Measurements from ENCODE around the gene GFI1B.

- TF ChIP-seq POLR2AphosphoS5 (IDR thresholded peaks at IDR 0.05; ENCODE audit: low read depth, low read length) (no peak), TAF1 (IDR thresholded peaks at IDR 0.05; ENCODE audit: low read depth, low read length) (no peak), SPI1 (IDR thresholded peaks at IDR 0.05; ENCODE audit: low read depth, low read length) (no peak), POLR2A (IDR thresholded peaks at IDR 0.05; ENCODE audit: low read depth, low read length) (no peak), PAX5 (IDR thresholded peaks at IDR 0.05; ENCODE audit: insufficient read depth, low read length, severe bottlenecking) (no peak)
These were observed 5.9 kb downstream of the GFI1B start for GRCh38 chr9:132984202-132985070.
